Panc1 (cell line): Measurements from ENCODE around the gene EML6. TPM values are rescaled to one million over a fixed set of nuclear protein-coding genes. Genes with fewer than 3 reads are reported as not detected.

ENCODE experiments used
- ATAC-seq: fragments of 200-7000 bp; cut with Tn5 transposase; 2 replicates; pipeline ENCODE4 v1.9.1; 2020; ENCODE audit warnings: mild to moderate bottlenecking, moderate library complexity
- BruUV-seq: library from RNA; stranded (reverse); fragments of 400-500 nt; replicated peaks from 2 replicates; lab custom pipeline; 2021; lab: Mats Ljungman, UMichigan
- CTCF ChIA-PET: fragments of 300-600 bp; sonication (Branson Sonifier 250); formaldehyde crosslinking; loops from one replicate; lab custom pipeline; 2022; ENCODE audit warnings: antibody characterized with exemption; lab: Charles Lee
- POLR2A ChIA-PET: fragments of 300-600 bp; sonication (Branson Sonifier 250); formaldehyde crosslinking; loops from one replicate; lab custom pipeline; 2022; ENCODE audit warnings: antibody characterized with exemption; lab: Charles Lee
- DNase-seq: peaks from one replicate; pipeline ENCODE4 v3.0.0-alpha.2; 2010; ENCODE audit warnings: low read depth, low spot score
- H3K27ac ChIP-seq: 2 replicates; pipeline ENCODE4 v1.5.1; 2011; ENCODE audit warnings: mild to moderate bottlenecking, low read length, inconsistent platforms
- H3K27me3 ChIP-seq: fragments of 200-500 bp; sonication (Bioruptor generic); 2 replicates; pipeline ENCODE4 v1.6.0; 2014; ENCODE audit warnings: low read length, inconsistent platforms; ENCODE audit not compliant: control insufficient read depth, insufficient read depth
- H3K36me3 ChIP-seq: fragments of 200-500 bp; sonication (Bioruptor generic); 2 replicates; pipeline ENCODE4 v1.5.1; 2014; ENCODE audit warnings: inconsistent platforms, mild to moderate bottlenecking, low read length, moderate library complexity; ENCODE audit not compliant: control insufficient read depth, insufficient read depth
- H3K4me1 ChIP-seq: 2 replicates; pipeline ENCODE4 v1.5.1; 2011; ENCODE audit warnings: inconsistent platforms, mild to moderate bottlenecking, low read length, moderate library complexity; ENCODE audit not compliant: control insufficient read depth, insufficient read depth
- H3K4me3 ChIP-seq, 2 experiments: 2 replicates each; pipeline ENCODE4 v1.5.1; 2011 to 2012; ENCODE audit warnings: low read depth in 2 of 2, low read length in 2 of 2, mild to moderate bottlenecking in 2 of 2, inconsistent platforms in 1 of 2, moderate library complexity in 1 of 2
- H3K9me3 ChIP-seq: fragments of 200-500 bp; sonication (Bioruptor generic); 2 replicates; pipeline ENCODE4 v1.5.1; 2014; ENCODE audit warnings: low read depth, mild to moderate bottlenecking, inconsistent platforms, low read length, moderate library complexity; ENCODE audit not compliant: control insufficient read depth, insufficient read depth
- POLR2AphosphoS5 ChIP-seq: IDR thresholded peaks from 2 replicates; pipeline ENCODE4 v1.6.1; 2012; ENCODE audit warnings: mild to moderate bottlenecking, low read depth, low read length, moderate library complexity
- SIN3A ChIP-seq: IDR thresholded peaks from 2 replicates; pipeline ENCODE4 v1.6.1; 2012; ENCODE audit warnings: low read depth, mild to moderate bottlenecking, low read length, moderate library complexity, borderline replicate concordance; ENCODE audit not compliant: insufficient read depth
- TCF7L2 ChIP-seq: IDR thresholded peaks from 2 replicates; pipeline ENCODE4 v1.6.1; 2011; ENCODE audit warnings: mild to moderate bottlenecking, low read depth, low read length, inconsistent platforms
- in situ Hi-C: cut with HindIII; loops from 2 replicates; pipeline ENCODE4 v1.10.0; 2016; ENCODE audit warnings: low sequenced_read_pairs, low pct_unique_long_range_greater_than_20kb
- intact Hi-C: fragments of 100-400 bp; cut with micrococcal nuclease; formaldehyde crosslinking; loops from one replicate; pipeline ENCODE4 v1.10.0; 2022; ENCODE audit not compliant: unreplicated experiment
- total RNA-seq: library from RNA; stranded (reverse); gene quantifications from one replicate; pipeline ENCODE4 v1.2.1, GENCODE V29; 2021; ENCODE audit not compliant: unreplicated experiment
- TF ChIP-seq, protein P1 (sequence below): fragments of 450-650 bp; IDR thresholded peaks from 2 replicates; pipeline ENCODE4 v1.5.1; 2017; ENCODE audit warnings: mild to moderate bottlenecking
- TF ChIP-seq, protein P2 (sequence below), 2 experiments: IDR thresholded peaks; 2 replicates each; pipeline ENCODE4 v1.6.1; 2011 to 2012; ENCODE audit warnings: low read depth in 2 of 2, control low read depth in 1 of 2, low read length in 1 of 2, mild to moderate bottlenecking in 1 of 2, moderate library complexity in 1 of 2; ENCODE audit not compliant: insufficient read depth in 1 of 2

The EML6 gene
- total RNA-seq, 1 experiment from 2014 or later = 6.3 TPM

DNA sequence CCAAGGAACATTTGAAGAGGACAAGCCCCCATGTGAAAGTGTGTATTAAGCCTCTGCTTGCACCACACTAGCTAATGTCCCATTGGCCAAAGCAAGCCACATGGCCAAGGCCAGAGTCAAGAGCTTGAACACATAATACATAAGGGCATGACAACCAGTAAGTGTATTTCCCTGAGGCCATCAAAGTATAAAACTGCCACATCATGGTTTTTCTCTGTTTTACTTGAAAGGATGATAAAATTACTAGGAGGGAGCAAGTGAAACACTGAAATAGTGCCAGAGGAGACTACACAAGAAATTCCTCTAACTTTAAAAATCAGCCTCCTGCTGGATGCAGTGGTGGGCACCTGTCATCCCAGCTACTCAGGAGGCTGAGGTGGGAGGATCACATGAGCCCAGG lies 30.9 kb upstream of the EML6 start:
- intact Hi-C loops = no loop called here
- no peak for ATAC-seq
- Histone ChIP-seq H3K36me3 (no peaks in the 10 kb centered on the region), H3K27ac (no peak overlapping the region), H3K9me3 (no peaks in the 10 kb centered on the region), H3K27me3 (no peaks in the 10 kb centered on the region; the same call in 1 of the 2 replicates), H3K4me3 (no peak overlapping the region), H3K4me1 (no peaks in the 10 kb centered on the region)
- BruUV-seq = no TSS peak
- CTCF ChIA-PET = interaction anchor here (1.2 to 1.5 kb wide), 2 partner anchors 12 to 586 kb away, joined by 3 read pairs; no protein-coding TSS in a partner anchor
- TF ChIP-seq TCF7L2 (no peak), SIN3A (no peak), POLR2AphosphoS5 (no peak)
- TF ChIP-seq, protein P1, sequence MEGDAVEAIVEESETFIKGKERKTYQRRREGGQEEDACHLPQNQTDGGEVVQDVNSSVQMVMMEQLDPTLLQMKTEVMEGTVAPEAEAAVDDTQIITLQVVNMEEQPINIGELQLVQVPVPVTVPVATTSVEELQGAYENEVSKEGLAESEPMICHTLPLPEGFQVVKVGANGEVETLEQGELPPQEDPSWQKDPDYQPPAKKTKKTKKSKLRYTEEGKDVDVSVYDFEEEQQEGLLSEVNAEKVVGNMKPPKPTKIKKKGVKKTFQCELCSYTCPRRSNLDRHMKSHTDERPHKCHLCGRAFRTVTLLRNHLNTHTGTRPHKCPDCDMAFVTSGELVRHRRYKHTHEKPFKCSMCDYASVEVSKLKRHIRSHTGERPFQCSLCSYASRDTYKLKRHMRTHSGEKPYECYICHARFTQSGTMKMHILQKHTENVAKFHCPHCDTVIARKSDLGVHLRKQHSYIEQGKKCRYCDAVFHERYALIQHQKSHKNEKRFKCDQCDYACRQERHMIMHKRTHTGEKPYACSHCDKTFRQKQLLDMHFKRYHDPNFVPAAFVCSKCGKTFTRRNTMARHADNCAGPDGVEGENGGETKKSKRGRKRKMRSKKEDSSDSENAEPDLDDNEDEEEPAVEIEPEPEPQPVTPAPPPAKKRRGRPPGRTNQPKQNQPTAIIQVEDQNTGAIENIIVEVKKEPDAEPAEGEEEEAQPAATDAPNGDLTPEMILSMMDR = no peak
- TF ChIP-seq, protein P2, sequence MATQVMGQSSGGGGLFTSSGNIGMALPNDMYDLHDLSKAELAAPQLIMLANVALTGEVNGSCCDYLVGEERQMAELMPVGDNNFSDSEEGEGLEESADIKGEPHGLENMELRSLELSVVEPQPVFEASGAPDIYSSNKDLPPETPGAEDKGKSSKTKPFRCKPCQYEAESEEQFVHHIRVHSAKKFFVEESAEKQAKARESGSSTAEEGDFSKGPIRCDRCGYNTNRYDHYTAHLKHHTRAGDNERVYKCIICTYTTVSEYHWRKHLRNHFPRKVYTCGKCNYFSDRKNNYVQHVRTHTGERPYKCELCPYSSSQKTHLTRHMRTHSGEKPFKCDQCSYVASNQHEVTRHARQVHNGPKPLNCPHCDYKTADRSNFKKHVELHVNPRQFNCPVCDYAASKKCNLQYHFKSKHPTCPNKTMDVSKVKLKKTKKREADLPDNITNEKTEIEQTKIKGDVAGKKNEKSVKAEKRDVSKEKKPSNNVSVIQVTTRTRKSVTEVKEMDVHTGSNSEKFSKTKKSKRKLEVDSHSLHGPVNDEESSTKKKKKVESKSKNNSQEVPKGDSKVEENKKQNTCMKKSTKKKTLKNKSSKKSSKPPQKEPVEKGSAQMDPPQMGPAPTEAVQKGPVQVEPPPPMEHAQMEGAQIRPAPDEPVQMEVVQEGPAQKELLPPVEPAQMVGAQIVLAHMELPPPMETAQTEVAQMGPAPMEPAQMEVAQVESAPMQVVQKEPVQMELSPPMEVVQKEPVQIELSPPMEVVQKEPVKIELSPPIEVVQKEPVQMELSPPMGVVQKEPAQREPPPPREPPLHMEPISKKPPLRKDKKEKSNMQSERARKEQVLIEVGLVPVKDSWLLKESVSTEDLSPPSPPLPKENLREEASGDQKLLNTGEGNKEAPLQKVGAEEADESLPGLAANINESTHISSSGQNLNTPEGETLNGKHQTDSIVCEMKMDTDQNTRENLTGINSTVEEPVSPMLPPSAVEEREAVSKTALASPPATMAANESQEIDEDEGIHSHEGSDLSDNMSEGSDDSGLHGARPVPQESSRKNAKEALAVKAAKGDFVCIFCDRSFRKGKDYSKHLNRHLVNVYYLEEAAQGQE (IDR thresholded peaks at IDR 0.05; ENCODE audit: insufficient read depth in 1 of 2, low read depth in 2 of 2, low read length in 1 of 2) = no peak
- POLR2A ChIA-PET = no interaction called here
- DNase-seq = no peak
- in situ Hi-C loops = no loop called here

DNA sequence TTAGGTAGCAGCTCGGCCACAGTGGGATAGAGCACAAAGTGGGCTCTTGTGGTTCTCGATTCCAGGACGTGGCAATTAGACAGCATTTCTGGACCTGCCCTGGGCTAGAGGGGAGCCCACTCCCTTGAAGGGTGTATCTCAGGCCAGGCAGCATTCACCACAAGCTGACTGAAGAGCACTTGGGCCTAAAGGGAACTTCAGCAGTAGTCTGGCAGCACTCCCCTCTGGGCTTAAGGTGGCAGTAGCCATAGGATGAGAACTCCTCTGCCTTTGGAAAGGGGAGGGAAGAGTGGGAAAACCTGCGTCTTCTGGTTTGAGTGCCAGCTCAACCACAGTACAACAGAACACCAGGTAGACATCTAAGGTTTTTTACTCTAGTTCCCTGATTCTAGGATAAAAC lies 28.1 kb upstream of the EML6 start:
- DNase-seq (no peak), ATAC-seq (no peak)
- no peaks in the 10 kb centered on the region for H3K36me3 ChIP-seq
- no peak overlapping the region for H3K27ac ChIP-seq
- no peaks in the 10 kb centered on the region for H3K27me3 ChIP-seq
- intact Hi-C loops = no loop called here
- no peaks in the 10 kb centered on the region for H3K4me1 ChIP-seq
- TF ChIP-seq SIN3A (no peak), TCF7L2 (no peak), POLR2AphosphoS5 (no peak)
- TF ChIP-seq, protein P2 (IDR thresholded peaks at IDR 0.05; ENCODE audit: insufficient read depth in 1 of 2, low read depth in 2 of 2, low read length in 1 of 2) = no peak
- TF ChIP-seq, protein P1 = no peak
- no peaks in the 10 kb centered on the region for H3K9me3 ChIP-seq
- CTCF ChIA-PET = interaction anchor here (1.0 kb wide), 1 partner anchor 9 kb away, joined by 4 read pairs; no protein-coding TSS in a partner anchor
- no peak overlapping the region for H3K4me3 ChIP-seq
- no TSS peak for BruUV-seq
- in situ Hi-C loops = no loop called here
- POLR2A ChIA-PET = no interaction called here
